Ascending aorta (tissue), 2 donors: ENCODE results near the gene NXPH4. TPM values are rescaled to one million over a fixed set of nuclear protein-coding genes. Genes with fewer than 3 reads are reported as not detected.

Experiments
- DNase-seq, 2 donors: peaks; one replicate each; pipeline ENCODE4 v3.0.0-alpha.2; 2019; ENCODE audit warnings: low spot score in 2 of 2
- H3K27ac ChIP-seq, 2 donors: fragments of 200-600 bp; sonication (generic); one replicate each; pipeline ENCODE4 v1.5.1; 2016 to 2017; ENCODE audit warnings: mild to moderate bottlenecking in 1 of 2
- H3K27me3 ChIP-seq: fragments of 200-600 bp; sonication (generic); one replicate; pipeline ENCODE4 v1.5.1; 2017
- H3K36me3 ChIP-seq, 2 donors: fragments of 200-600 bp; sonication (generic); one replicate each; pipeline ENCODE4 v1.5.1; 2016
- H3K4me1 ChIP-seq, 2 donors: fragments of 200-600 bp; sonication (generic); one replicate each; pipeline ENCODE4 v1.5.1; 2016 to 2017; ENCODE audit warnings: mild to moderate bottlenecking in 1 of 2
- H3K4me3 ChIP-seq, 2 donors: fragments of 200-600 bp; sonication (generic); one replicate each; pipeline ENCODE4 v1.5.1; 2016 to 2017; ENCODE audit warnings: mild to moderate bottlenecking in 1 of 2
- H3K9me3 ChIP-seq, 2 donors: fragments of 200-600 bp; sonication (generic); one replicate each; pipeline ENCODE4 v1.5.1; 2016
- intact Hi-C: fragments of 100-400 bp; cut with DNase I; formaldehyde crosslinking; loops from one replicate; pipeline ENCODE4 v1.15.1; 2023
- total RNA-seq: library from RNA; depleted of rRNA; stranded (reverse); fragments of >200 nt; gene quantifications from one replicate; pipeline ENCODE4 v1.1.0, GENCODE V29; 2016
- TF ChIP-seq, protein P1 (sequence below), 3 experiments: fragments of 200-600 bp in 2 of 3; fragments of 450-650 bp in 1 of 3; sonication (generic) in 2 of 3; IDR thresholded peaks; one replicate each; pipeline ENCODE4 v1.5.1; 2016 to 2019; ENCODE audit warnings: antibody characterized with exemption in 3 of 3, mild to moderate bottlenecking in 1 of 3, moderate library complexity in 1 of 3

Gene NXPH4
- total RNA-seq, 1 donor from 2014 or later = not detected

- Histone ChIP-seq H3K4me1 (peaks cover 0 to 16% of the 10 kb centered on the region in 2 donors), H3K9me3 (no peaks in the 10 kb centered on the region), H3K27me3 (peaks cover 9% of the 10 kb centered on the region), H3K36me3 (peaks cover 7 to 8% of the 10 kb centered on the region in 2 donors), H3K27ac (no peak overlapping the region), H3K4me3 (peak overlapping the region in 1 of 2 donors; percentile 41)
- TF ChIP-seq, protein P1, sequence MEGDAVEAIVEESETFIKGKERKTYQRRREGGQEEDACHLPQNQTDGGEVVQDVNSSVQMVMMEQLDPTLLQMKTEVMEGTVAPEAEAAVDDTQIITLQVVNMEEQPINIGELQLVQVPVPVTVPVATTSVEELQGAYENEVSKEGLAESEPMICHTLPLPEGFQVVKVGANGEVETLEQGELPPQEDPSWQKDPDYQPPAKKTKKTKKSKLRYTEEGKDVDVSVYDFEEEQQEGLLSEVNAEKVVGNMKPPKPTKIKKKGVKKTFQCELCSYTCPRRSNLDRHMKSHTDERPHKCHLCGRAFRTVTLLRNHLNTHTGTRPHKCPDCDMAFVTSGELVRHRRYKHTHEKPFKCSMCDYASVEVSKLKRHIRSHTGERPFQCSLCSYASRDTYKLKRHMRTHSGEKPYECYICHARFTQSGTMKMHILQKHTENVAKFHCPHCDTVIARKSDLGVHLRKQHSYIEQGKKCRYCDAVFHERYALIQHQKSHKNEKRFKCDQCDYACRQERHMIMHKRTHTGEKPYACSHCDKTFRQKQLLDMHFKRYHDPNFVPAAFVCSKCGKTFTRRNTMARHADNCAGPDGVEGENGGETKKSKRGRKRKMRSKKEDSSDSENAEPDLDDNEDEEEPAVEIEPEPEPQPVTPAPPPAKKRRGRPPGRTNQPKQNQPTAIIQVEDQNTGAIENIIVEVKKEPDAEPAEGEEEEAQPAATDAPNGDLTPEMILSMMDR (IDR thresholded peaks at IDR 0.05) = no peak
- no peak for DNase-seq
- intact Hi-C loops = no loop called here
These were observed 10.9 kb downstream of the NXPH4 start for GRCh38 chr12:57227315-57228115.

DNA sequence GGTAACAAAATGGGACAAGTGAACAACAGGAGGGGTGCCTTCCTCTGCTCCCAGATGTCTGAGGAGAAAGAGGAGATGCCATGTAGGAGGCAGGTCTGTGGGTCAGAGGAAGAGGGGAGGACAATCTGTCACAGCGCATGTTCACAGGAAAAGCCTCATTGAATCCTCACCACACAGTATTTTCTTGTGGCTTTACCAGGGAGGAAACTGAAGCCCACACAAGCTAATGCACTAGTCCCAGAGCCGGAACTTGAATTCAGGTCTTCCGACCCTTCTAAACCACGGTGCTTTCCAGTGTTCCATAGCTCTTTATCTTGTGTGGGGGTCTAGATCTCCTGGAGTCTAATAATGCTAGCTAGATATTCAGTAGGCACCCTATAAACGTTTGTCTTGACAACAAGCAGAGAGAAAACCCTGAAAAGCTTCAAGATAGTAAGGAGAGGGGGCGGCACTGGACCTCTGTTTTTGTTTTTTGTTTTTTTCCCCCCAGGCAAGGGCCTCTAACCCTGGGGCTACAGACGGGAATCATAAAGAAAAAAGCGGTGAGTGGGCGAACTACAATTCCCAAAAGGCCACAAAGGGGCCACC is 12.5 kb downstream of the NXPH4 start:
- peaks cover 23 to 25% of the 10 kb centered on the region in 2 donors for H3K36me3 ChIP-seq
- TF ChIP-seq, protein P1 (IDR thresholded peaks at IDR 0.05) = peak in 1 of 3 experiments; percentile 6
- H3K27ac ChIP-seq = peak overlapping the region in 1 of 2 donors; percentile 74
- H3K27me3 ChIP-seq = peaks cover 9% of the 10 kb centered on the region
- peaks cover 0 to 16% of the 10 kb centered on the region in 2 donors for H3K4me1 ChIP-seq
- DNase-seq = no peak
- H3K4me3 ChIP-seq = peak overlapping the region; percentile 57 to 65
- intact Hi-C loops = no loop called here
- no peaks in the 10 kb centered on the region for H3K9me3 ChIP-seq

GRCh38 chr12:57229634-57230380 is 13.2 kb downstream of the NXPH4 start, which contains the start of gene SHMT2:
TSS of gene SHMT2 (plus strand) at chr12:57229711. CDS start at chr12:57229779, 68 bp downstream.
- Histone ChIP-seq H3K9me3 (no peaks in the 10 kb centered on the region), H3K27me3 (peaks cover 9% of the 10 kb centered on the region), H3K36me3 (peaks cover 23 to 30% of the 10 kb centered on the region in 2 donors), H3K27ac (peak within 1 kb of the TSS; percentile 74 to 76), H3K4me1 (peaks cover 0 to 16% of the 10 kb centered on the region in 2 donors), H3K4me3 (peak within 1 kb of the TSS; percentile 57 to 65)
- TF ChIP-seq, protein P1 (IDR thresholded peaks at IDR 0.05) = no peak
- intact Hi-C loops = no loop called here
- peak; percentile 60 to 96 for DNase-seq

DNA sequence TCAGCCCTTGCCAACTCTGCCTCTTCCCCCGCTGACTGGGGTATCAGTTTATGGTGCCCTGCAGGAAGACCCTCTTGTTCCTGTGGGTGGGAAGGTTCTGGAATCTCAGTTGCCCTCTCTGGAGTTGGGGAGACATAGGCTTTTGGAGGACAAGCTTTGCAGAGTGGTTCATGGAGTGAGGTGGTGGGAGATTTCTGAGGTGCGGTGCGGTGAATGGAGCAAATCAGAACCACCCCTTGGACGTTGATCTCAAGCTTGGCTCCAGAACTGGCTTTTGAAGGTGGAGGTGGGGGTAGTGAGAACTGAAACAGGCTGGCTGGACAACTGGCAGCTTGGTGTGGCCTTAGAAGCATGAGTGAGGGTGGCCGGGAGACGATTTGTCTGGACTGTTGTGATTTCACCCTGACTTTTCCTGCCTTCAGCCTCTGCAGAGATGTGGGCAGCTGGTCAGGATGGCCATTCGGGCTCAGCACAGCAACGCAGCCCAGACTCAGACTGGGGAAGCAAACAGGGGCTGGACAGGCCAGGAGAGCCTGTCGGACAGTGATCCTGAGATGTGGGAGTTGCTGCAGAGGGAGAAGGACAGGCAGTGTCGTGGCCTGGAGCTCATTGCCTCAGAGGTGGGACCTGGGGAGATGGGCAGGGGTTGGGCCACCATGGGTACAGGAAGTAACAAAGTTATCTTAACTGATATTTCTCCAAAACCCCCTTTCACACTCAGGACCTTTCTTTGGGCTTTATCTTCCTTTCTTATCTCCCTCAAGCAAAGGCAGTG is 14.0 kb downstream of the NXPH4 start:
- Histone ChIP-seq H3K4me3 (peak overlapping the region; percentile 57 to 65), H3K27me3 (peaks cover 5% of the 10 kb centered on the region), H3K36me3 (peaks cover 23 to 31% of the 10 kb centered on the region in 2 donors), H3K9me3 (no peaks in the 10 kb centered on the region), H3K4me1 (peaks cover 0 to 16% of the 10 kb centered on the region in 2 donors), H3K27ac (peak overlapping the region; percentile 74 to 76)
- intact Hi-C loops = no loop called here
- DNase-seq = no peak
- TF ChIP-seq, protein P1 (IDR thresholded peaks at IDR 0.05) = no peak
